AG04449 (cell line): ENCODE measurements around the gene LUC7L.

Experiments used
- CTCF ChIA-PET: fragments of 350-600 bp; formaldehyde crosslinking; extraction: SDS; loops from one replicate; lab custom pipeline; 2021; ENCODE audit warnings: antibody characterized with exemption; lab: Yijun Ruan, JAX
- POLR2A ChIA-PET: fragments of 400-600, 350-600 bp; formaldehyde crosslinking; extraction: SDS; loops from one replicate; lab custom pipeline; 2020; ENCODE audit warnings: antibody characterized with exemption, inconsistent platforms; lab: Yijun Ruan, JAX
- DNase-seq: peaks from one replicate; pipeline ENCODE4 v3.0.0-alpha.2; 2010; ENCODE audit warnings: low read depth, low spot score
- H3K4me3 ChIP-seq: 2 replicates; pipeline ENCODE4 v1.5.1; 2011; ENCODE audit warnings: low read depth, mild to moderate bottlenecking, control low read depth, low read length
- CTCF ChIP-seq: IDR thresholded peaks from one replicate; pipeline ENCODE4 v1.5.1; 2011; ENCODE audit warnings: mild to moderate bottlenecking, moderate library complexity, low read length, control low read depth, inconsistent platforms; ENCODE audit not compliant: insufficient read depth; ENCODE audit errors: missing control alignments

The LUC7L gene

GRCh38 chr16:140175-140857 lies 88.9 kb downstream of the LUC7L start:
- no peak for DNase-seq
- no peak overlapping the region for H3K4me3 ChIP-seq
- TF ChIP-seq CTCF, result no peak
- ChIA-PET POLR2A (no interaction called here), CTCF (interaction anchor here (0.5 to 3.2 kb wide), 5 partner anchors 22 to 41 kb away, joined by 3 to 10 read pairs (median 3); partner anchors contain the start of gene HBM)
